Smooth muscle cell (in vitro differentiated cells): Measurements from ENCODE around the gene DGKD. TPM values are rescaled to one million over a fixed set of nuclear protein-coding genes. Genes with fewer than 3 reads are reported as not detected.

ENCODE experiments used
- DNase-seq: peaks from one replicate; lab custom pipeline; 2025; ENCODE audit not compliant: unreplicated experiment; lab: John Stamatoyannopoulos, UW
- H2AFZ ChIP-seq: fragments of 200-600 bp; sonication (generic); 2 replicates; pipeline ENCODE4 v1.6.0; 2016; ENCODE audit warnings: antibody characterized with exemption, low read depth, mild to moderate bottlenecking
- H3F3A ChIP-seq: fragments of 200-600 bp; sonication (generic); 2 replicates; pipeline ENCODE4 v1.6.0; 2017; ENCODE audit warnings: antibody characterized with exemption, low read depth
- H3K27ac ChIP-seq: fragments of 200-600 bp; sonication (generic); 2 replicates; pipeline ENCODE4 v1.5.1; 2016; ENCODE audit warnings: low read depth, mild to moderate bottlenecking
- H3K27me3 ChIP-seq: fragments of 200-600 bp; sonication (generic); 2 replicates; pipeline ENCODE4 v1.6.1; 2016; ENCODE audit warnings: low read depth, mild to moderate bottlenecking
- H3K36me3 ChIP-seq: fragments of 200-600 bp; sonication (generic); 2 replicates; pipeline ENCODE4 v1.5.1; 2016; ENCODE audit warnings: low read depth
- H3K4me1 ChIP-seq: fragments of 200-600 bp; sonication (generic); 2 replicates; pipeline ENCODE4 v1.5.1; 2016; ENCODE audit warnings: low read depth
- H3K4me2 ChIP-seq: fragments of 200-600 bp; sonication (generic); 2 replicates; pipeline ENCODE4 v1.6.0; 2016; ENCODE audit warnings: mild to moderate bottlenecking
- H3K4me3 ChIP-seq: fragments of 200-600 bp; sonication (generic); 2 replicates; pipeline ENCODE4 v1.5.1; 2016; ENCODE audit warnings: mild to moderate bottlenecking
- H3K79me2 ChIP-seq: fragments of 200-600 bp; sonication (generic); 2 replicates; pipeline ENCODE4 v1.6.0; 2016; ENCODE audit warnings: low read depth, mild to moderate bottlenecking
- H3K9ac ChIP-seq: fragments of 200-600 bp; sonication (generic); 2 replicates; pipeline ENCODE4 v1.6.0; 2016; ENCODE audit warnings: low read depth
- H3K9me3 ChIP-seq: fragments of 200-600 bp; sonication (generic); replicated peaks from 2 replicates; pipeline ENCODE4 v1.5.1; 2016; ENCODE audit warnings: low read depth
- H4K20me1 ChIP-seq: fragments of 200-600 bp; sonication (generic); 2 replicates; pipeline ENCODE4 v1.6.0; 2016; ENCODE audit warnings: low read depth
- WGBS: methylation state at CpG from one replicate; pipeline ENCODE4 v1.1.7; 2016; ENCODE audit warnings: low lambda C conversion rate; 5-methylcytosine and 5-hydroxymethylcytosine counted together
- polyA plus RNA-seq: library from polyadenylated mRNA; unstranded; fragments of >200 nt; fragmentation: Nextera tagmentation; extraction: Ambion mirVana; gene quantifications from 2 replicates; pipeline ENCODE4 v1.2.1, GENCODE V29; 2016
- total RNA-seq: library from RNA; depleted of rRNA; stranded (reverse); fragments of >200 nt; gene quantifications from 2 replicates; pipeline ENCODE4 v1.2.3, GENCODE V29; 2014
- TF ChIP-seq, protein P1 (sequence below): fragments of 200-600 bp; sonication (generic); IDR thresholded peaks from 2 replicates; pipeline ENCODE4 v1.5.1; 2017; ENCODE audit warnings: borderline replicate concordance, mild to moderate bottlenecking, antibody characterized with exemption; ENCODE audit not compliant: insufficient read depth, poor library complexity, severe bottlenecking

Gene DGKD
- total and polyA plus RNA-seq, 2 experiments from 2014 or later: 12.2 to 14.2 TPM

GRCh38 chr2:233446606-233447305, 92.5 kb downstream of the DGKD start:
- no peaks in the 10 kb centered on the region for H3F3A ChIP-seq
- H3K4me3 ChIP-seq: no peak overlapping the region
- H3K9ac ChIP-seq: no peak overlapping the region
- H3K36me3 ChIP-seq: no peaks in the 10 kb centered on the region
- no peak overlapping the region for H2AFZ ChIP-seq
- 94% methylated on average over 37 of the region's 37 CpGs for WGBS
- DNase-seq: no peak
- no peaks in the 10 kb centered on the region for H3K27me3 ChIP-seq
- no peaks in the 10 kb centered on the region for H4K20me1 ChIP-seq
- TF ChIP-seq, protein P1, sequence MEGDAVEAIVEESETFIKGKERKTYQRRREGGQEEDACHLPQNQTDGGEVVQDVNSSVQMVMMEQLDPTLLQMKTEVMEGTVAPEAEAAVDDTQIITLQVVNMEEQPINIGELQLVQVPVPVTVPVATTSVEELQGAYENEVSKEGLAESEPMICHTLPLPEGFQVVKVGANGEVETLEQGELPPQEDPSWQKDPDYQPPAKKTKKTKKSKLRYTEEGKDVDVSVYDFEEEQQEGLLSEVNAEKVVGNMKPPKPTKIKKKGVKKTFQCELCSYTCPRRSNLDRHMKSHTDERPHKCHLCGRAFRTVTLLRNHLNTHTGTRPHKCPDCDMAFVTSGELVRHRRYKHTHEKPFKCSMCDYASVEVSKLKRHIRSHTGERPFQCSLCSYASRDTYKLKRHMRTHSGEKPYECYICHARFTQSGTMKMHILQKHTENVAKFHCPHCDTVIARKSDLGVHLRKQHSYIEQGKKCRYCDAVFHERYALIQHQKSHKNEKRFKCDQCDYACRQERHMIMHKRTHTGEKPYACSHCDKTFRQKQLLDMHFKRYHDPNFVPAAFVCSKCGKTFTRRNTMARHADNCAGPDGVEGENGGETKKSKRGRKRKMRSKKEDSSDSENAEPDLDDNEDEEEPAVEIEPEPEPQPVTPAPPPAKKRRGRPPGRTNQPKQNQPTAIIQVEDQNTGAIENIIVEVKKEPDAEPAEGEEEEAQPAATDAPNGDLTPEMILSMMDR: no peak
- H3K27ac ChIP-seq: no peak overlapping the region
- no peaks in the 10 kb centered on the region for H3K4me1 ChIP-seq
- no peaks in the 10 kb centered on the region for H3K9me3 ChIP-seq
- no peaks in the 10 kb centered on the region for H3K79me2 ChIP-seq
- H3K4me2 ChIP-seq: no peak overlapping the region

DNA sequence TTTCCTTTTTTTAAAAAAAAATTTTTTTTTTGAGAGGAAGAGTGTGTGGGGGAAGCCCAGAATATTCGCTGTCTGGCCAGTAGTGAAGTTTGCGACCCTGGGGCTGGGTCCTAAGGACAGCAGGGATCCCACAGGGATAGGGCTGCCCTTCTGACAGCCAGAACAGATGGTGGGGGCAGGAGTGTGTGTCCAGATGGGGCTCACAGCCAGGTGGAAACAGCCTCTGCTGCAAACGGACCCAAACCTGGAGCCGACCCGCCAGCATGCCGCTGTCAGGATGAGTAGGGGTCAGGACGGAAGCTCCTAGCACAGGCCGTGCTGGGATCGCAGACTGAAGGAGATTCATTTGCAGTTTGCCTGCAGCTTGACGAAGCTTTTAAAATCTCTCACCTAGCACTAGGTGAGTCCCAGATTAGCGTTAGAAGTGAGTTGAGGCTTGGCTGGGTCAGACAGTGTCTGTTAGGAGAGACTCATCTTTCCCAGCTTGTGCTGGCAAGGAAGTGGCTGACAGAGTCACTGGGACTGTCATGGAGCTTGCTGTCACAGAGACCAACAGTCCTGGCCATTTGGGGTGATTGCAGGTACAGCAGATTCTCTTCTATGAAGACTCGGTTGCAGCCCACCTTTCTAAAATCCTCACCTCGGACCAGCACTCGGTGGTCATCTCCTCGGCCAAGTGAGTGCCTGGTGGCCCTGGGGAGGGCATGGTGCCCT, 93.4 kb downstream of the DGKD start:
- Histone ChIP-seq H3K9ac (no peak overlapping the region), H3K4me3 (no peak overlapping the region), H3F3A (no peaks in the 10 kb centered on the region), H3K9me3 (no peaks in the 10 kb centered on the region), H3K4me1 (peaks cover 3% of the 10 kb centered on the region), H3K36me3 (no peaks in the 10 kb centered on the region), H3K27me3 (no peaks in the 10 kb centered on the region), H3K27ac (no peak overlapping the region), H3K4me2 (no peak overlapping the region), H2AFZ (no peak overlapping the region), H3K79me2 (no peaks in the 10 kb centered on the region), H4K20me1 (no peaks in the 10 kb centered on the region)
- 94% methylated on average over 15 of the region's 15 CpGs for WGBS
- no peak for DNase-seq
- TF ChIP-seq, protein P1: no peak

- DNase-seq: no peak
- H3K9ac ChIP-seq: no peak overlapping the region
- H3K9me3 ChIP-seq: no peaks in the 10 kb centered on the region
- H3K4me1 ChIP-seq: peaks cover 3% of the 10 kb centered on the region
- H3K27me3 ChIP-seq: no peaks in the 10 kb centered on the region
- H3K4me2 ChIP-seq: no peak overlapping the region
- no peaks in the 10 kb centered on the region for H4K20me1 ChIP-seq
- no peaks in the 10 kb centered on the region for H3F3A ChIP-seq
- 83% methylated on average over 11 of the region's 11 CpGs for WGBS
- H3K27ac ChIP-seq: no peak overlapping the region
- no peaks in the 10 kb centered on the region for H3K79me2 ChIP-seq
- TF ChIP-seq, protein P1: peak; percentile 32
- H2AFZ ChIP-seq: no peak overlapping the region
- H3K4me3 ChIP-seq: no peak overlapping the region
- H3K36me3 ChIP-seq: no peaks in the 10 kb centered on the region
Measured at GRCh38 chr2:233448220-233448559, 93.9 kb downstream of the DGKD start.
